Prostate gland (tissue), 2 donors: ENCODE measurements around the gene TMEM14A.

Experiments used
- POLR2AphosphoS5 ChIP-seq: sonication (generic); formaldehyde crosslinking; IDR thresholded peaks from one replicate; pipeline ENCODE4 v1.6.1; 2017; ENCODE audit warnings: antibody characterized with exemption
- TF ChIP-seq, protein P1 (sequence below), 4 experiments: fragments of 200-600 bp in 2 of 4; fragments of 450-650 bp in 2 of 4; sonication (generic) in 2 of 4; IDR thresholded peaks; 1 replicate in 3 of 4; 2 replicates in 1 of 4; pipeline ENCODE4 v1.5.1; 2016 to 2019; ENCODE audit warnings: antibody characterized with exemption in 4 of 4, mild to moderate bottlenecking in 2 of 4, moderate library complexity in 2 of 4

DNA sequence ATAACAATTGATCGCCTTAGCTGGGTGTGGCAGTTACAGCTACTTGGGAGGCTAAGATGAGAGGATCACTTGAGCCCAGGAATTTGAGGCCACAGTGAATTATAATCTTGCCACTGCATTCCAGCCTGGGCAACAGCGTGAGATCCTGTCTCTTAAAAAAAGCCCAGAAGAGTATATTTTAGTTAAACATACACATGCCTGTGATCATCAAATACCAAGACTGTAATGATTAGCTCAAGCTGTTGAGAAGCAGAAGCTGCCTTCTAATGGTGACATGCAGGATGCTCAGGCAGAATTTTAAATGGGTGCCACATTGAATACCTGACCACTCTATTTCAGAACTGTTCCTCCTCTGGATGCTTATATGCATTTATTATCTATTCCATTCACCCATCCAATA lies 8.9 kb upstream of the TMEM14A start:
- TF ChIP-seq, protein P1, sequence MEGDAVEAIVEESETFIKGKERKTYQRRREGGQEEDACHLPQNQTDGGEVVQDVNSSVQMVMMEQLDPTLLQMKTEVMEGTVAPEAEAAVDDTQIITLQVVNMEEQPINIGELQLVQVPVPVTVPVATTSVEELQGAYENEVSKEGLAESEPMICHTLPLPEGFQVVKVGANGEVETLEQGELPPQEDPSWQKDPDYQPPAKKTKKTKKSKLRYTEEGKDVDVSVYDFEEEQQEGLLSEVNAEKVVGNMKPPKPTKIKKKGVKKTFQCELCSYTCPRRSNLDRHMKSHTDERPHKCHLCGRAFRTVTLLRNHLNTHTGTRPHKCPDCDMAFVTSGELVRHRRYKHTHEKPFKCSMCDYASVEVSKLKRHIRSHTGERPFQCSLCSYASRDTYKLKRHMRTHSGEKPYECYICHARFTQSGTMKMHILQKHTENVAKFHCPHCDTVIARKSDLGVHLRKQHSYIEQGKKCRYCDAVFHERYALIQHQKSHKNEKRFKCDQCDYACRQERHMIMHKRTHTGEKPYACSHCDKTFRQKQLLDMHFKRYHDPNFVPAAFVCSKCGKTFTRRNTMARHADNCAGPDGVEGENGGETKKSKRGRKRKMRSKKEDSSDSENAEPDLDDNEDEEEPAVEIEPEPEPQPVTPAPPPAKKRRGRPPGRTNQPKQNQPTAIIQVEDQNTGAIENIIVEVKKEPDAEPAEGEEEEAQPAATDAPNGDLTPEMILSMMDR (IDR thresholded peaks at IDR 0.05) = no peak
- TF ChIP-seq POLR2AphosphoS5 = no peak
